Head of caudate nucleus (tissue), 42 donors: Measurements from ENCODE around the gene DNAJC17.

ENCODE experiments used
- DNase-seq, 42 donors: peaks; one replicate each; pipeline versions ENCODE4 v3.0.0 to v3.0.0-alpha.2; 2020 to 2021; ENCODE audit warnings: mixed read lengths in 7 of 42
- intact Hi-C: fragments of 100-400 bp; cut with DNase I; formaldehyde crosslinking; loops from one replicate; pipeline ENCODE4 v1.15.0; 2022

DNAJC17 gene

DNA sequence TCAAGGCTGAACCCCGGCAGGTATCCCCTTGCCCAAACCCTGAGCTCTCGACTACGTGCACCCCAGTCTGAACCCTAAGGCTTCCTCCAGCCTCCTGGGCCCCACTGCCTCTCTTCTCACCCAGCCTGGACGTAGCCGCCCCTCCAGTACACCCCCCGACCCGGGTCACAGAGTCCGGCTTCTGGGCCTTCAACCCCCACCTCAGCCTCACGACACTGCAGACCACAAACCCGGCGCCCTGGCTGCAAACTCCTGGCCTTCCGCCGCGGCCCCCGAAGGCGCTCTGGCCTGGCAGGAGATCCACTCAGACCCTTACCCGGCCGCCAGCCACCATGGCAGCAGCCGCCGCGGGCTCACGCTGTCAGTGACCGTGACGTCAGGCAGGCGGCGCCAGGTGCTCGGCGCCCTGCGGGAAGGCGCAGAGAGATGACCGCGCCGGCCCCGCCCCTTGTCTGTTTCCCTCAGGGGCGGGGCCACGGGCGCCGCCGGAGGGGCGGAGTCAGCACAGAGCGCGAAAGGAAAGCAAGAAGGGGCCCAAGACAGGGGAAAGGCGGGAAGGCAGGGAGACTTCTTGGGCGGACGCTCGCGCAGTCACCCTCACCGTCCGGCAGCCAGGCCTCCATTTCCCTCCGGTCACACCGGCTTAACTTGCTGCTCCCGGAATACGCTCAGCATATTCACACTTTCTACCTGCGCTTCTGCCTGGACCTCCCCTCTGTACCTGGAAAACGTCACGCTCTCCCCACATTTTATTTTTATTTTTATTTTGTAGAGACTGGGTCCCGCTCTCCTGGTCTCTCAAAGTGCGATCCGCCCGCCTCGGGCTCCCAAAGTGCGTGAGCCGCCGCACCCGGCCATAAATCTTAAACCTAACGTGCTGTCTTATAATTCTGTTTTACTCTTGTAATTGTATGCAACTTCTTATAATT, 52.1 kb downstream of the DNAJC17 start, which contains the start of gene RMDN3:
RMDN3 (minus strand) TSS at position 372 of the 929 bp plus-strand sequence. CDS start 471 bp downstream, outside the sequence.
- intact Hi-C loops, result loop anchor here (1.0 to 10.0 kb wide), 3 partner anchors 52 to 190 kb away; partner anchors contain the start of genes CCDC32, DNAJC17, RPUSD2 and VPS18
- peak; percentile 67 to 97 (median 93) for DNase-seq

DNA sequence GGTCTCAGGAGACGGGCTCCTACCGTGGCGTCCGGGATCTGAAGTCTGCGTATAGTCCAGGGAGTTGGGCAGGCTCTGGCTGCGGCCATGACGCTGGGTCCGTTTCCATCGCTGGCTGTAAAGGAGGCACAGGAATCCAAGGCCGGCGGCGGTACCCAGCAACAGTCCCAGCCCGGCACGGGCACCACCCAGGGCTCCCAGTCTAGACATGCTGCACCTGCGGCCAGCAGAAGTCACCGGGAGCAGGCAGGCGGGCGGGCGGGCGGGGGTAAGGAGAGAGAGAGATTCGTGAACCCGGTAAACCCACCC, 52.7 kb downstream of the DNAJC17 start:
- DNase-seq, result peak in 6 of 42 donors; percentile 8 to 53 (median 34)
- intact Hi-C loops, result loop anchor here (10.0 kb wide), 2 partner anchors 140 to 190 kb away; partner anchors contain the start of genes CCDC32, RPUSD2 and VPS18

DNA sequence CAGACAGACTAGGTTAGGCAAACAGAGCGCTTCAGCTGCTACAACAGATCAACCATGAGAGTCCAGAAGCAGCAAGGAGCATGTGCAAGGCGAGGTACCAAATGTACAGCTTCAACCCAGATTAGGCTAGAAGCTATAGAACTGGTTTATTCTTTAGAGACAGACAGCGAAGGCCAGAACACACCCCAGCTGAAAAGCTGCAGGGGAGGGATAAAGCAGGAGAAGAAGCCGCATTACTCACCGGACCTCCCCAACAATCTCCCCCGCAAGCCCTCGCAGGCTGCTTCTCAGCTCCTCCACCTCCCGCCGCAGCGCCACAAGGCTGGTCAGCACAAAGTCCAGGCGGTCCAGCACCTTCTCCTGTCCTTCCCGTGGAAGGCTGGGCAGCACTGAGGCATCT, 55.5 kb downstream of the DNAJC17 start:
- DNase-seq, result no peak
- intact Hi-C loops, result loop anchor here (10.0 kb wide), 2 partner anchors 143 to 187 kb away; partner anchors contain the start of genes CCDC32, RPUSD2 and VPS18

DNA sequence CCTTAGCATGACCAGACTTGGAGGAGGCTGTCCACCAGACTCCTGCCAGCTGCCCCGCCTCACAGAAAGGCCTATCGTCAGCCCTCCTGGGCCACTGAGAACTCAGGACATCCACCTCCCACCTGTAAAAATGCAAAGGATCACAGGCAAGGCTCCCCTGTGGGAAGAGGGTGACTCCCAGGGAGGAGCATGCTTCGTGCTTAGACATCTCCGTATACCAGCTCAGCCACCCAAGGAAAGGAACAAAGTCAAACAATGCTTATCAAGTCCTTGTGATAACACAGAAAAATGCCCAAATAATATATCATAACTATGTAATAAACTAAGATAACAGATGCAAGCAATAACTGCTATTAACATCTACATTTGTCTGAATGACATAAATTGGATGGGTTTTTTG, 56.4 kb downstream of the DNAJC17 start:
- no peak for DNase-seq
- intact Hi-C loops, result loop anchor here (10.0 kb wide), 2 partner anchors 144 to 186 kb away; partner anchors contain the start of genes CCDC32, RPUSD2 and VPS18

DNA sequence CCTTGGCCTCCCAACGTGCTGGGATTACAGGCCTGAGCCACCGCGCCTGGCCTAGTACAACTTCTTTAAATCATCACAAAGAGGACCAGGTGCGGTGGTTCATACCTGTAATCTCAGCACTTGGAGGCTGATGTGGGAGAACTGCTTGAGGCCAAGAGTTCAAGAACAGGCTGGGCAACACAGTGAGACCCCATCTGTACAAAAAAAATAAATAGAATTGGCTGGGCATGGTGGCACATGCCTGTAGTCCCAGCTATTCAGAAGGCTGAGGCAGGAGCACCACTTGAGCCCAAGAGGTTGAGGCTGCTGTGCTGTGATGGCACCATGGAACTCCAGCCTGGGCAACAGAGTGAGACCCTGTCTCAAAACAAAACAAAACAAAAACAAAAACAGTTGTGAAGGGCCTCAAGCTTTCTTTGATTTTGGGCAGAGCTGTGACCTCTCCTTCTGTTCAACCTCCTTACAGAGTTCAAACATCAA, 58.1 kb downstream of the DNAJC17 start:
- intact Hi-C loops, result no loop called here
- no peak for DNase-seq

DNA sequence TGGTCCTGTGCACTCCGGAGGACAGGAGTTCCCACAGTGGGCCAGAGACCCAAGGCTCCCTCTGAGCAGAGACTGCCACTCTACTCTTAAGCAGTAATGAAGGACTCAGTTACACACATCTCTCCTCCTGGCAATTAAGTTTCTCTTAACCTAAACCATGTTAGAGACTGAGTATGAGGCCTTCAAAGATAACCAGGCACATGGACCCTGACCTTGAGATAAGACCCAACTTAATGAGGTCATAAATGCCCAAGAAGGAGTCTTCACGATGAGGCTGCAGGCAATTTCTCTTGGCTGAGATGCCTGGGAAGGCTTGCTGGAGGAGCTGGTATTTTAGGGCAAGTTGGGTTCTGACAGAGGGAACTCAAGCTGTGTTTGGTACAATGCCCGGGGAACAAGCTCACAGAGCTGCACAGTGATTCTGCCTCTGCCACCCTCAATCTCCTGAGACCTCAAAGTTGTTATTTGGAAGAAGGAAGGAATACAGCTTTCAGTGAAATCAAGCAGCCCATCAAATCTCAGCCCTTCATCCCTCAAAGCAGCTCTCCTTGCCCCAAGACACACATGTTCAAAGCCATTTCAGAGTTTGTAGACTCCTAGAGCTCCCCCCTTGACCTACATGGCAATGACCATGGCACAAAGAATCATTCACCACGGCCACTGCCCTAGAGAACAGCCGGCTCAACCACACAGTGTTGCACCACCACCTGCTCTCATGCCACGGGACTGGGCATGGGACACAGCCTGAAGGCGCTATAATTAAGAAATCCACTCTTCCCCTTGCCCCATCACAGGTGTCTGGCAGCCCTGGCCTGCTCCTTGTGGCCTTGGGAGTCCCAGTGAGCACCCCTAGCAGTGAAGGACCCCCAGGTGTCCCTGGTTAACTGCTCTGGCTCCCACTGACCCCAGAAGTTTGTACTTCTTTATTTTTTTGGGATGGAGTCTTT, 59.3 kb downstream of the DNAJC17 start:
- DNase-seq, result no peak
- intact Hi-C loops, result no loop called here

DNA sequence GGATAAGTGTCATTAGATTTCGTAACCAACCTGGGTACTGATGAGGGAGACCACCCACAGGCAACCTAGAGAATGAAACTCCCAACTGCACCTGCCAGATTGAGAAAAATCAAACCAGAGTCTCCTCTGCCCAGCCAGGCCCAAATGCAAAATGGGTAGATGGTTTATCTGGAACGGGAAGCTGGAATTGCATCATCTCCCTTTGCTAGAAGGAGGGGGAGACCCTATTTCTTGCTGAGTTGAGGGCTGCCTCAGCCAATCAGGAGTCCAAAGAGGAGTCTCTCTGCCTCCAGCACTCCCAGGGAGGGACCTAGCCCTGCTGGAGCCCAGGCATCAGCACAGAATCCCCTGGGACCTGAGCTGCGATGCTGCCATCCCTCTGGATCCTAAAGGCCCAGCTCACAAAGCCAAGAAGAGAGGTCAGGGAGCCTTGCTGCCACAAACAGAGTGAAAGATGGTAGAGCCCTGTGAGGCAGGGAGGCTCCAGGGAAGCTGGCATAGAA, 60.3 kb downstream of the DNAJC17 start:
- DNase-seq, result no peak
- intact Hi-C loops, result no loop called here

DNA sequence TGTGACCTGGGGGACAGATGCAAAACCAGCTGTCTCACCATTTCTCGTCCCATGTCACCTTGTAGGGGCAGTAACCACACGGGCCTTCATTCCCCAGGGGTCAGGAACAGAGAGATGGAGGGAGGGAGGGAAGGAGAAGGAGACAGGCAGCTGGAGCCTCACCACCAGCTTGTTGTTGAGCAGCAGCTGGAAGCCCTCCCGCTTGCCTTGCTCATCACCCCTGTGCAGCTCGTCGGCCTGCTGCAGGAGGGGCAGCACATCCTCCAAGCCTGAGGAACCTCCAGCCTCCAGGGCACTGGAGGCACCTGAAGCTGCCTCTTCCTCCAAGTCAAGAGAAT, 62.5 kb downstream of the DNAJC17 start:
- intact Hi-C loops, result no loop called here
- DNase-seq, result peak in 1 of 42 donors; percentile 15

DNA sequence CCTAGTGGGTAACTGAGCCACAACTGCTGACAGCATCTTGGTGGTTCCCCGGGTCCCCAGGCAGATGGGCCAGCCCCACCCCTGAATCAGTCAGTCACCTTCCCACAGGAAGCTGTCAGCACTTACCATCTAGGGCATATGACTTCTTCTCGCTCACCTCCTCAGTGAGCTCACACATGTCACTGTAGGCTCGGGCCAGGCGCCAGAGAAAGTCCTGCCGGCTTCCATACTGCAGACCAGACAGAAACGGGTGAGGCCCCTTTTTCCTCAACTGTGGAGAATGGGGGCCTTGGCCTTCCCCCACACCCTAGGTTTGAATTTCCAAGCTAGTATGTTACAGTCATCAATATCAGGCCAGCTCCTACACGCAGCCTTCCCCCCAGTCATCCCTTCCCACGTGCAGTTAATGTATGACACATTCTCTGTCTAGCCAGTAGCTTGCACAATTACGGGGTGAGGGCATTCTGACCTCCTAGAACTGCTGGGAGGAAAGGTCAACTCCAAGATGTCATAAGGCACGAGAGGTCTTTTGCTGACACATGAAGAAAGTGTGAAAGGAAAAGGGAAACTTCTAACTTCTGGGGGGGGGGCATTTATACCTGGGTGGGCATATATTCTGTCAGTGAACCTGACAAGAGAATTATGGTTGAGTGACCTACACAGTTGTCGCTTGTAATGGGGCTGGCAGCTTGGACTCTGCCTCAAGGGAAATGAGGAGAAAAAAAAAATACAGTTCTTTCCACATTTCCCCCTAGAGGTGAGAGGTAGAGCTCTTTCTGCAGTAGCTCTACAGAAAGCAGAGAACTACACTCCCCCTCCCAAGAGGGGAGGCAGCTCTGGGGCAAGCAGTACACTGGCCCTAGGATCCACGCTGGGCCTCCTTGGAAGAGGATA, 63.1 kb downstream of the DNAJC17 start:
- peak in 2 of 42 donors; percentile 17 to 29 for DNase-seq
- intact Hi-C loops, result no loop called here

DNA sequence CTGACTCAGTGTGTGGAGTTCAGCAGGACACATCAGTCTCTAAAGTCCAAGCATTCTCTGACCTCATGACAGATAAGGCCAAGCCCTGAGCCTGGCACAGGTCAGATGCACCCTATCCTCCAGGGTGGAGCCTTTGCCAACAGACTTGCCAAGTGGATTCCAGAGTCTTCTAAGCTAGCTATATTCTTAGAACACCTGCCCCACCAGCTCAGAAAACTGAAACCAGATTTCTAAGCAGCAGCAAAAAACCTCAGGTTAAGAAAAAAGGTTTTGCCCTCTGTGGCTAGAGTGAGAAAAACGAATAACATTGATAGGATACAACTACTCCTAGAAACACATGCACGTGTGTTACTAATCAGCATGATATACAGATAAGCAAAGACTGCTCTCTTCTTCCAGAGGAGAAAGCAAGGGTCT, 63.8 kb downstream of the DNAJC17 start:
- DNase-seq, result peak in 1 of 42 donors; percentile 18

DNA sequence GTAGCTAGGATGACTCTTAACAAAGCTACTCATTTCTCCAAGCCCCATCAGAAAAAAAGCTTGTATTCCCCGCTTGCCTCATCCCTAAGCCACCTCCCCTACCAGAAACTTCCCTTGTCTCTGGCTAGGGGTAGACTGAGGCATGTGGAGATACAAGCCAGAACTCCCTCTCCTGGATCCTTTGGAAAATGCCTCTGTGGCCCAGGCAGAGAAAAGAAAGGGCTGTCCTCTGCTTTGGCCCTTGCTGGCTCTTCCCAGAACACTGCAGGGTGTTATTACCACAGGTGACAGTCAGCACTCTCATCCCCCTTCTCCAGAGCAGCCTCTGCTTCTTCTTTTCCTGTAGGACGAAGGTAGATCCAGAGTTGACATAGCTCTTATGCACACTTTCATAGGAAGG, 67.4 kb downstream of the DNAJC17 start:
- no peak for DNase-seq
- intact Hi-C loops, result no loop called here

More for the DNA sequence above, 63.8 kb downstream of the DNAJC17 start:
- intact Hi-C loops, result no loop called here

DNA sequence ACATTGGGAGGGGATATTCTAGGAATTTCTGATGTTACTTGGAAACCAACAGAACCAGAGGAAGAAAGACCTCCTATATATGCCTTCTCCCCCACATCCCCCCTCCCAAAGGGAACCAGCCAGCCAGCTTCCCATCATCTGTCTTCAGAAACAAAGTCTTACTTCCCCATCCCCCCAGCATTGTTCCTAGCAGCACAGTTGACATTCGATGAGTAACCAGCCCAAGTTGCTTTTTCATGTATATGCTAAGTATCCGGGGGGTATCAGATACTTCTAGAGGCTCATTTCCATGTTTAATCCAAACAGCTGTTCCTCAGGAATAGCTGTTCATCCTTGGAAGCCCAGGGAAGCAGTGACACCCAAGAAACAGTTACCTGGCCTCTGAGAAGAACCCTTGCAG, 68.2 kb downstream of the DNAJC17 start:
- intact Hi-C loops, result no loop called here

DNA sequence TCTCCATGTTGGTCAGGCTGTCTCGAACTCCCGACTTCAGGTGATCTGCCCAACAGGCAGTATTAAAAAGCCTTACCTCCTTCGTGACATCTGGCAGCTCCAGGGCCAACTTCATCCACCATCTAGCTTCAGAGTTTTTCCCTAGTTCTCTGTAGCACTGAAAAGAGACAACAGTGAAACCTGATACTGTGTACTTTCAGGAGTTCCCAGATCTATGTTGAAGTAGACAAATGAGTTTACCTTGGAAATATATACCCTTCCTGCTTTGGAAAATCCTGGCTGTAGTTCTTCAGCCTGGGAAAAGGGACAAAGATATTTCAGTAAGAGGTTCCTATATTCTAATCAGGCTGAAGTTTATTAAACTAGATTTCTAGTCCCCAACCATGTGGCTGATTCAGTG, 70.2 kb downstream of the DNAJC17 start:
- intact Hi-C loops, result no loop called here
- peak in 1 of 42 donors; percentile 4 for DNase-seq

More for the DNA sequence above, 68.2 kb downstream of the DNAJC17 start:
- no peak for DNase-seq

DNA sequence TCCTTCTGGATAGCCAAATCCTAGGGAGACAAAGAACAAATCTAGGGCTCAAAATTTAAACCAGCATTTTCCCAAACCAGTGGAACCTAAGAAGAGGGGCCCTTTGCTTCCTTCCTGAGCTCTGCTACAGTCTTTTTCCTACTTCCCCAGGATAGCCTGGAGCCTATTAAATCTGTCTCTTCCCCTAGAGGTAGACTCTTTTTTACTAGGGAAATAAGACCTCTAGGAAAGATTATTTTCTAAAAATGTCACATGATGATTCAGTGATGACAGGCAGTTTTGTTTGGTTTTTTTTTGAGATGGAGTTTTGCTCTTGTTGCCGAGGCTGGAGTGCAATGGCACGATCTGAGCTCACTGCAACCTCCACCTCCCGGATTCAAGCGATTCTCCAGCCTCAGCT, 70.7 kb downstream of the DNAJC17 start:
- DNase-seq, result no peak
- intact Hi-C loops, result no loop called here

DNA sequence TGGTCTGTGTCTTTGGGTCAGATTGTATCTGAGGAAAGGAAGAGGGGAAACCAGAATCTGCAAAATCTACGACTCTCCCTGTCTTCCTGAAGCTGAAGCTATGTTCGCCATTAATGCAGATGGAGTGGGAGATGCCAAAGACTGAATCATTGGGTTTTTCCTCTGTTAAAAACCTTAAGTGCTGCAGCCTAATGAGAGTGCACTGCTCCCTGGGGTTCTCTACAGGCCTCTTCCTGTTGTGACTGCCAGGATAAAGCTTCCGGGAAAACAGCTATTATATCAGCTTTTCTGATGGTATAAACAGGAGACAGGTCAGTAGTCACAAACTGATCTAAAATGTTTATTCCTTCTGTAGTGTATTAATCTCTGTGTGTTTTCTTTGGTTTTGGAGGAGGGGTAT, 76.2 kb downstream of the DNAJC17 start:
- no peak for DNase-seq
- intact Hi-C loops, result no loop called here

DNA sequence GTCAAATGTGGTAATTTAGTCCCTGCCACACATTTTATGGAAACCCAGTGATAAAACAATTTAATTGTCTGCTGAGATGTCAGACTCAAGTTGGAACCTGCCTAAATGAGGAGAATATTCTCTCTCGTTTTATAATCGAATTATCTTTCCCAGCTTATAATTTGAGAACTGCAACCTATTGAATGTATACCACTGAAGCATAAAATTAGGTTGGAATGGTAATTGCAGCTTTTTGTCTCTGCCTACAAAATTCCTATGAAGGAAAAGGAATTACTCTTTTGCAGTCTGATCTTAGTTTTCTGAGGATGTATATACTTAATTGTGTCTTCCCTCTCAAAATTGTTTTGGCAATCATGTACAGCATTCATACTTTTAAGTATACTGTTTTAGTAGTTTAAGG, 83.4 kb downstream of the DNAJC17 start:
- intact Hi-C loops, result no loop called here
- DNase-seq, result no peak

DNA sequence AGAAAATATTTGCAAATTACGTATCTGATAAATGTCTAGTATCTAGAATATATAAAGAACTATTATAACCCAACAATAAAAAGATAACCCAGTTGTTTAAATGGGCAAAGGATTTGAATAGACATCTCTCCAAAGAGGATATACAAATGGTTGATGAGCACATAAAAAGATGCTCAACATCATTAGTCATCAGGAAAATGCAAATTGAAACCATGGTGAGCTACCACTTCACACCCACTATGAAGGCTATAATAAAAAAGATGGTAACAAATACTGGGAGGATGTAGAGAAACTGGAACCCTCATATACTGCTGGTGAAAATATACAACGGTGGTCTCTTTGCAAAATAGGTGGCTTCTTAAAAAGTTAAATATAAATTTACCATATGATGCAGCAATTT, 84.3 kb downstream of the DNAJC17 start:
- intact Hi-C loops, result no loop called here
- no peak for DNase-seq

DNA sequence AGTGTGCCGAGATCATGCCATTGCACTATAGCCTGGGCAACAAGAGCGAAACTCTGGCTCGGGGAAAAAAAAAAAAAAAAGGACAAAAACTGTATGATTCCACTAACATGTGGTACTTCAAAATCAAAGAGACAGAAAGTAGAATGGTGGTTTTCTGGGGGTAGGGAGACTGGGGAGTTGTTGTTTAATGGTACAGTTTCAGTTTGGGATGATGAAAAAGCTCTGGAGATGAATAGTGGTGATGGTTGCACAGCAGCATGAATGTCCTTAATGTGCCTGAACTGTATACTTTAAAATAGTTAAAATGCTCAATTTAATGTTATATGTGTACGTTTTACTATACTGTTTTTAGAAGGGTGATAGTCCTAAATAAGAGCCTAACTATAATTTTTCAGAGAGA, 84.9 kb downstream of the DNAJC17 start:
- intact Hi-C loops, result no loop called here

More for the DNA sequence above, 84.9 kb downstream of the DNAJC17 start:
- DNase-seq, result no peak
